HCT116 (cell line): ENCODE results near the gene FAM32A. TPM values are rescaled to one million over a fixed set of nuclear protein-coding genes. Genes with fewer than 3 reads are reported as not detected.

Source experiments
- ATAC-seq: fragments of 200-7000 bp; cut with Tn5 transposase; 2 replicates; pipeline ENCODE4 v1.9.1; 2020; ENCODE audit warnings: mild to moderate bottlenecking, moderate library complexity
- BruUV-seq: library from RNA; stranded (reverse); fragments of 400-500 nt; replicated peaks from 2 replicates; lab custom pipeline; 2021; lab: Mats Ljungman, UMichigan
- CTCF ChIA-PET: fragments of 300-600 bp; sonication (Branson Sonifier 250); formaldehyde crosslinking; loops from one replicate; lab custom pipeline; 2021; ENCODE audit warnings: antibody characterized with exemption; lab: Charles Lee
- POLR2A ChIA-PET: fragments of 300-600, 350-600 bp; sonication (Branson Sonifier 250); formaldehyde crosslinking; loops from one replicate; lab custom pipeline; 2021; ENCODE audit warnings: antibody characterized with exemption; lab: Charles Lee
- RAD21 ChIA-PET, 2 experiments: fragments of 300-600 bp; sonication (Branson Sonifier 250); formaldehyde crosslinking; loops; one replicate each; lab custom pipeline; 2023; ENCODE audit warnings: low total read pairs in 2 of 2; ENCODE audit not compliant: uncharacterized antibody in 2 of 2, unreplicated experiment in 2 of 2, low non-redundant PET in 1 of 2; lab: Charles Lee
- DNase-seq: peaks from one replicate; pipeline ENCODE4 v3.0.0-alpha.2; 2010; ENCODE audit warnings: low read depth, low spot score
- H2AFZ ChIP-seq: fragments of 200-600 bp; shearing (Covaris generic), sonication (generic); 2 replicates; pipeline ENCODE4 v1.6.1; 2017; ENCODE audit warnings: low read depth, mixed run types, mixed read lengths, antibody characterized with exemption, low read length; ENCODE audit not compliant: poor library complexity, severe bottlenecking
- H3K27ac ChIP-seq: 2 replicates; pipeline ENCODE4 v1.5.1; 2012; ENCODE audit warnings: low read depth, low read length
- H3K27me3 ChIP-seq: fragments of 200-600 bp; sonication (generic); 2 replicates; pipeline ENCODE4 v1.6.1; 2016; ENCODE audit warnings: mixed run types, low read length, mixed read lengths; ENCODE audit not compliant: insufficient read depth
- H3K36me3 ChIP-seq, 2 experiments: fragments of 200-500 bp in 1 of 2; fragments of 200-600 bp in 1 of 2; sonication (Bioruptor generic) in 1 of 2; sonication (generic) in 1 of 2; 2 replicates each; pipeline versions ENCODE4 v1.5.1 to v1.6.1; 2014 to 2016; ENCODE audit warnings: low read length in 2 of 2, inconsistent platforms in 1 of 2, mixed read lengths in 1 of 2, mixed run types in 1 of 2; ENCODE audit not compliant: insufficient read depth in 2 of 2, control insufficient read depth in 1 of 2
- H3K4me1 ChIP-seq, 2 experiments: fragments of 200-600 bp in 1 of 2; sonication (generic) in 1 of 2; 2 replicates each; pipeline versions ENCODE4 v1.5.1 to v1.6.1; 2012 to 2017; ENCODE audit warnings: low read length in 2 of 2, inconsistent platforms in 1 of 2, mild to moderate bottlenecking in 1 of 2, mixed read lengths in 1 of 2, mixed run types in 1 of 2, moderate library complexity in 1 of 2; ENCODE audit not compliant: insufficient read depth in 2 of 2, control insufficient read depth in 1 of 2
- H3K4me2 ChIP-seq: fragments of 200-600 bp; sonication (generic); 2 replicates; pipeline ENCODE4 v1.6.1; 2017; ENCODE audit warnings: mixed run types, low read length, mixed read lengths
- H3K4me3 ChIP-seq, 2 experiments: fragments of 200-600 bp in 1 of 2; sonication (generic) in 1 of 2; replicated peaks in 1 of 2; 2 replicates each; pipeline ENCODE4 v1.5.1; 2011 to 2016; ENCODE audit warnings: low read length in 2 of 2, control low read depth in 1 of 2, low read depth in 1 of 2, mild to moderate bottlenecking in 1 of 2, mixed read lengths in 1 of 2, mixed run types in 1 of 2
- H3K79me2 ChIP-seq: fragments of 200-600 bp; sonication (generic); 2 replicates; pipeline ENCODE4 v1.6.1; 2017; ENCODE audit warnings: mild to moderate bottlenecking, mixed run types, low read length, moderate library complexity, mixed read lengths; ENCODE audit not compliant: insufficient read depth
- H3K9ac ChIP-seq: fragments of 200-600 bp; sonication (generic); 2 replicates; pipeline ENCODE4 v1.6.1; 2016; ENCODE audit warnings: low read length, mixed read lengths
- H3K9me2 ChIP-seq: fragments of 200-600 bp; sonication (generic), shearing (Covaris generic); 2 replicates; pipeline ENCODE4 v1.6.1; 2017; ENCODE audit warnings: mixed run types, mild to moderate bottlenecking, moderate library complexity; ENCODE audit not compliant: insufficient read depth
- H3K9me3 ChIP-seq, 2 experiments: fragments of 200-500 bp in 1 of 2; fragments of 200-600 bp in 1 of 2; sonication (Bioruptor generic) in 1 of 2; sonication (generic) in 1 of 2; 2 replicates each; pipeline ENCODE4 v1.6.1; 2014 to 2017; ENCODE audit warnings: low read length in 2 of 2, mixed read lengths in 2 of 2, inconsistent platforms in 1 of 2, low read depth in 1 of 2, mild to moderate bottlenecking in 1 of 2, mixed run types in 1 of 2, moderate library complexity in 1 of 2; ENCODE audit not compliant: control insufficient read depth in 1 of 2, insufficient read depth in 1 of 2
- H4K20me1 ChIP-seq: fragments of 200-600 bp; sonication (generic), shearing (Covaris generic); 2 replicates; pipeline ENCODE4 v1.6.1; 2017; ENCODE audit warnings: mixed run types, mild to moderate bottlenecking, moderate library complexity; ENCODE audit not compliant: insufficient read depth
- ATF3 ChIP-seq: IDR thresholded peaks from 2 replicates; pipeline ENCODE4 v1.6.1; 2012
- ELF1 ChIP-seq: IDR thresholded peaks from 2 replicates; pipeline ENCODE4 v1.6.1; 2012; ENCODE audit warnings: low read depth, borderline replicate concordance
- EZH2phosphoT487 ChIP-seq: fragments of 200-600 bp; IDR thresholded peaks from 2 replicates; pipeline ENCODE4 v1.6.1; 2018; ENCODE audit warnings: antibody characterized with exemption, borderline replicate concordance
- JUND ChIP-seq: IDR thresholded peaks from 2 replicates; pipeline ENCODE4 v1.6.1; 2012
- REST ChIP-seq: IDR thresholded peaks from 2 replicates; pipeline ENCODE4 v1.6.1; 2012; ENCODE audit warnings: low read depth
- SRF ChIP-seq: IDR thresholded peaks from 2 replicates; pipeline ENCODE4 v1.6.1; 2012; ENCODE audit warnings: low read depth
- TCF7L2 ChIP-seq: IDR thresholded peaks from 2 replicates; pipeline ENCODE4 v1.7.0; 2011; ENCODE audit warnings: borderline replicate concordance, inconsistent platforms; ENCODE audit not compliant: insufficient read depth, insufficient read length; ENCODE audit errors: extremely low read depth
- intact Hi-C: fragments of 100-400 bp; cut with micrococcal nuclease; formaldehyde crosslinking; loops from 2 replicates; pipeline ENCODE4 v1.10.0; 2022
- total RNA-seq: library from RNA; stranded (reverse); gene quantifications from one replicate; pipeline ENCODE4 v1.2.1, GENCODE V29; 2021; ENCODE audit not compliant: unreplicated experiment

Gene FAM32A
- total RNA-seq, 1 experiment from 2014 or later: 61.3 TPM

- intact Hi-C loops: no loop called here
- Histone ChIP-seq H3K9me3 (no peaks in the 10 kb centered on the region), H3K27me3 (no peaks in the 10 kb centered on the region), H3K27ac (no peak overlapping the region), H3K4me1 (no peaks in the 10 kb centered on the region), H3K4me3 (no peak overlapping the region), H3K9ac (no peak overlapping the region), H3K9me2 (no peaks in the 10 kb centered on the region), H3K36me3 (peaks cover 5 to 12% of the 10 kb centered on the region in 2 experiments; a peak in 3 of 4 replicates), H2AFZ (no peak overlapping the region), H4K20me1 (no peaks in the 10 kb centered on the region), H3K4me2 (no peak overlapping the region), H3K79me2 (peaks cover 14% of the 10 kb centered on the region; the same call in 1 of the 2 replicates)
- ATAC-seq (no peak), DNase-seq (no peak)
- ChIA-PET CTCF (no interaction called here), RAD21 (interaction anchor here in 1 of 2 experiments (1.1 kb wide), 1 partner anchor 178 kb away, joined by 4 read pairs; no protein-coding TSS in a partner anchor), POLR2A (no interaction called here)
- no peak for TF ChIP-seq REST
- no peak for TF ChIP-seq EZH2phosphoT487
- no peak for TF ChIP-seq ATF3
- TF ChIP-seq SRF: no peak
- no peak for TF ChIP-seq ELF1
- TF ChIP-seq JUND: no peak
- TF ChIP-seq TCF7L2: no peak
- BruUV-seq: no TSS peak
Observed at GRCh38 chr19:16205205-16206045, 20.2 kb downstream of the FAM32A start.
